Ishikawa (cell line): Measurements from ENCODE around the gene NAV3.

Experiments used
- CEBPB ChIP-seq: IDR thresholded peaks from 2 replicates; pipeline ENCODE4 v1.6.1; 2012
- EGR1 ChIP-seq: IDR thresholded peaks from 2 replicates; pipeline ENCODE4 v1.6.1; 2012
- EP300 ChIP-seq: IDR thresholded peaks from 2 replicates; pipeline ENCODE4 v1.6.1; 2012; ENCODE audit warnings: borderline replicate concordance
- FOXM1 ChIP-seq: IDR thresholded peaks from 2 replicates; pipeline ENCODE4 v1.6.1; 2012; ENCODE audit warnings: low read depth, borderline replicate concordance
- NFIC ChIP-seq: IDR thresholded peaks from 2 replicates; pipeline ENCODE4 v1.6.1; 2012
- RAD21 ChIP-seq: IDR thresholded peaks from 2 replicates; pipeline ENCODE4 v1.6.1; 2012; ENCODE audit warnings: low read depth
- TAF1 ChIP-seq: IDR thresholded peaks from 2 replicates; pipeline ENCODE4 v1.6.1; 2012; ENCODE audit warnings: low read depth, mild to moderate bottlenecking
- TCF12 ChIP-seq: IDR thresholded peaks from 2 replicates; pipeline ENCODE4 v1.6.1; 2012; ENCODE audit warnings: low read depth
- TEAD4 ChIP-seq: IDR thresholded peaks from 2 replicates; pipeline ENCODE4 v1.6.1; 2012
- YY1 ChIP-seq: IDR thresholded peaks from 2 replicates; pipeline ENCODE4 v1.6.1; 2012; ENCODE audit warnings: low read depth
- ZBTB7A ChIP-seq: IDR thresholded peaks from 2 replicates; pipeline ENCODE4 v1.6.1; 2012; ENCODE audit warnings: low read depth
- TF ChIP-seq, protein P1 (sequence below): IDR thresholded peaks from 2 replicates; pipeline ENCODE4 v1.6.1; 2012
- TF ChIP-seq, protein P2 (sequence below): IDR thresholded peaks from 2 replicates; pipeline ENCODE4 v1.6.1; 2012; ENCODE audit warnings: low read depth, mild to moderate bottlenecking
- TF ChIP-seq, protein P3 (sequence below): IDR thresholded peaks from 2 replicates; pipeline ENCODE4 v1.6.1; 2012

The NAV3 gene

DNA sequence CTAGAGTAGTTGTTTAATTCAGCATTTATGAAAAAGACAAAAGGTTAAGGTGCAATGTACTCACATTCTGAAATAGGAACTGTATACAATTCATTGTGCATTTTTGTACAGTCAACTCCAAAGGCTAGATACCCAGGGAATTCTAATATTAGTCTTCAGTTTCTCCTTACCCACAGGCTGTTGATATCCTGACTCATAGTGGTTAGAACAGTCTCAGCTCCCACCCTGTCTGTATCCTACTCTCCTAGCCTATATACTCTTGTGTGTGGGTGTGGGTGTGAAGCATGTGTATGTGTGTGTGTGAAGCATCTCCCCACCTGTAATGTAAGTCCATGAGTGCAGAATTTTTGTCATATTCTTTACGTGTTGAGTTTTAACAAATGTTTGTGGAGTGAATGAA, 229.5 kb downstream of the NAV3 start:
- TF ChIP-seq, protein P1, sequence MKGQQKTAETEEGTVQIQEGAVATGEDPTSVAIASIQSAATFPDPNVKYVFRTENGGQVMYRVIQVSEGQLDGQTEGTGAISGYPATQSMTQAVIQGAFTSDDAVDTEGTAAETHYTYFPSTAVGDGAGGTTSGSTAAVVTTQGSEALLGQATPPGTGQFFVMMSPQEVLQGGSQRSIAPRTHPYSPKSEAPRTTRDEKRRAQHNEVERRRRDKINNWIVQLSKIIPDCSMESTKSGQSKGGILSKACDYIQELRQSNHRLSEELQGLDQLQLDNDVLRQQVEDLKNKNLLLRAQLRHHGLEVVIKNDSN, result no peak
- TF ChIP-seq EGR1 (no peak), TCF12 (no peak)

DNA sequence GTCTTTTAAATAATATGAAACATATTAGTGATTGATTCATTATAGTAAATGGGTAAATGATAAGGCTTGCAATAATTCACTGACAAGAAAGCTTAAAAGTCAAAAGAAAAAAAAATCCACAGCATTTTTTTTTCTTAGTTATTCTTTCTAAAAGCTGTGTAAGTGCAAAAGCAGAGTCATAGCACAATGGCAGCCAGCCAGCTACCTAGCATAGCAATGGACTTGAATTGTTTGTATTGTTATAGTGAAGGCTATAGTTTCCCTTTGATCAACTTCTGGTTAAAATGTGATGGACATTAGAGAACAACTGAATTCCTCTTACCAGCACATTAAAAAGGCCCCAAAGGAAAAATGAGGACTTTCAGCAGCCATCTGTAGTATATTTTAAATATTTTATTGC, 232.1 kb downstream of the NAV3 start:
- TF ChIP-seq NFIC (peak; percentile 33; the same call in 1 of the 2 replicates), EP300 (no peak)

DNA sequence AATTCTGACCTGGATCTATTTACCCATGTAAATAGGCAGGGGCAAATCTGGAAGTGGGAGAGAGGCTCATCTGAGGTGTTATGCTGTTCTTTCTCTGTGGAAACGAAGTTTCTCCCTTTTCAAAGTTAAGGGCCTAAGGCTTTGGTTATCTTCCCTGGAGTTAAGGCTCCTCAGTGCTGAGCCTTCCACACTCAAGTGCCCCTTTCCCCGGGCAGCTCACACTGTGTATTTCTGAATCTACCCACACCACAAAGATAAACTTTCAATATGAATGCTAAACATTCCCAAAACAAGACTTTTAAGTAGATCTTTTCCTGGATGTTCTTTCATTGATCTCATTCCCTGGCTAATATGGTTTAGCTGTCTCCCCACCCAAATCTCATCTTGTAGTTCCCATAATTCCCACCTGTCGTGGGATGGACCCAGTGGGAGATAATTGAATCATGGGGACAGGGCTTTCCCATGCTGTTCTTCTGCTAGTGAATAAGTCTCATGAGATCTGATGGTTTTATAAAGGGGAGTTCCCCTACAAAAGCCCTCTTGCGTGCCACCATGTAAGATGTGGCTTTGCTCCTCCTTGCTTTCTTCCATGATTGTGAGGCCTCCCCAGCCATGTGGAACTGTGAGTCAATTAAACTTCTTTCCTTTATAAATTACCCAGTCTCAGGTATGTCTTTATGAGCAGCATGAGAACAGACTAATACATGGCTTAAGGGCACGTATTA, 251.1 kb downstream of the NAV3 start:
- TF ChIP-seq NFIC (no peak), YY1 (no peak), EP300 (no peak), TAF1 (no peak), CEBPB (no peak), TEAD4 (no peak), TCF12 (no peak), ZBTB7A (no peak), FOXM1 (no peak)
- TF ChIP-seq, protein P2, sequence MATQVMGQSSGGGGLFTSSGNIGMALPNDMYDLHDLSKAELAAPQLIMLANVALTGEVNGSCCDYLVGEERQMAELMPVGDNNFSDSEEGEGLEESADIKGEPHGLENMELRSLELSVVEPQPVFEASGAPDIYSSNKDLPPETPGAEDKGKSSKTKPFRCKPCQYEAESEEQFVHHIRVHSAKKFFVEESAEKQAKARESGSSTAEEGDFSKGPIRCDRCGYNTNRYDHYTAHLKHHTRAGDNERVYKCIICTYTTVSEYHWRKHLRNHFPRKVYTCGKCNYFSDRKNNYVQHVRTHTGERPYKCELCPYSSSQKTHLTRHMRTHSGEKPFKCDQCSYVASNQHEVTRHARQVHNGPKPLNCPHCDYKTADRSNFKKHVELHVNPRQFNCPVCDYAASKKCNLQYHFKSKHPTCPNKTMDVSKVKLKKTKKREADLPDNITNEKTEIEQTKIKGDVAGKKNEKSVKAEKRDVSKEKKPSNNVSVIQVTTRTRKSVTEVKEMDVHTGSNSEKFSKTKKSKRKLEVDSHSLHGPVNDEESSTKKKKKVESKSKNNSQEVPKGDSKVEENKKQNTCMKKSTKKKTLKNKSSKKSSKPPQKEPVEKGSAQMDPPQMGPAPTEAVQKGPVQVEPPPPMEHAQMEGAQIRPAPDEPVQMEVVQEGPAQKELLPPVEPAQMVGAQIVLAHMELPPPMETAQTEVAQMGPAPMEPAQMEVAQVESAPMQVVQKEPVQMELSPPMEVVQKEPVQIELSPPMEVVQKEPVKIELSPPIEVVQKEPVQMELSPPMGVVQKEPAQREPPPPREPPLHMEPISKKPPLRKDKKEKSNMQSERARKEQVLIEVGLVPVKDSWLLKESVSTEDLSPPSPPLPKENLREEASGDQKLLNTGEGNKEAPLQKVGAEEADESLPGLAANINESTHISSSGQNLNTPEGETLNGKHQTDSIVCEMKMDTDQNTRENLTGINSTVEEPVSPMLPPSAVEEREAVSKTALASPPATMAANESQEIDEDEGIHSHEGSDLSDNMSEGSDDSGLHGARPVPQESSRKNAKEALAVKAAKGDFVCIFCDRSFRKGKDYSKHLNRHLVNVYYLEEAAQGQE, result no peak
- TF ChIP-seq, protein P1, result no peak
- TF ChIP-seq, protein P3, sequence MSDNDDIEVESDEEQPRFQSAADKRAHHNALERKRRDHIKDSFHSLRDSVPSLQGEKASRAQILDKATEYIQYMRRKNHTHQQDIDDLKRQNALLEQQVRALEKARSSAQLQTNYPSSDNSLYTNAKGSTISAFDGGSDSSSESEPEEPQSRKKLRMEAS, result no peak

DNA sequence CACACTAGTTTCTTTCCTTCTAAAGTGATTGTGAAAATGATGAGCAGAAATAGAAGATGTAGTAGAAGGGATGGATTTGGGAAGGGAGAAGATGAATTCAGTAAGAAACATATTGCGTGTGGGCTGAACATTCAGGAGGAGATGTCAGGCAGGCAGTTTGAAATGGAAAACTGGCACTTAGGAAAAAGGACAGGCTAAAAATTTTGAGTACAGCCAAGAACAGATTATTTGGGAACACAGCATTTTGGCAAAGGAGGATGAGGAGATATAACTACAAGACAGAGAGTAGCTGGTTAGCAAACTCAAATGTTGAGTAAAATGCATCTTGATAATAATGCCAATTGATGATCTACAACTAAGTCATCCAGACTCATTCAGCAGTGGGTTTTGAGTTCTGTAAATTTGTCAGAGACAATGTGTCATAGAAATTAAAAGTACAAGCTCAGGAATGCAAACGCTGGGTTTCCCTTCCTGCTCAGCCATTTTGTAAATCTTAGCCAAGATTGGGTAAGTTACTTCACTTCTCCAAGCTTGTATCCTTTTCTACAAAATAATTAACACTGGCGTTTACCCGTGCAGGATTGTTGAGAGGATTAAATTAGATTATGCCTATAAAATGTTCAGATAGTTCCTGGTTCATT, 255.0 kb downstream of the NAV3 start:
- TF ChIP-seq ZBTB7A (no peak), RAD21 (no peak)

DNA sequence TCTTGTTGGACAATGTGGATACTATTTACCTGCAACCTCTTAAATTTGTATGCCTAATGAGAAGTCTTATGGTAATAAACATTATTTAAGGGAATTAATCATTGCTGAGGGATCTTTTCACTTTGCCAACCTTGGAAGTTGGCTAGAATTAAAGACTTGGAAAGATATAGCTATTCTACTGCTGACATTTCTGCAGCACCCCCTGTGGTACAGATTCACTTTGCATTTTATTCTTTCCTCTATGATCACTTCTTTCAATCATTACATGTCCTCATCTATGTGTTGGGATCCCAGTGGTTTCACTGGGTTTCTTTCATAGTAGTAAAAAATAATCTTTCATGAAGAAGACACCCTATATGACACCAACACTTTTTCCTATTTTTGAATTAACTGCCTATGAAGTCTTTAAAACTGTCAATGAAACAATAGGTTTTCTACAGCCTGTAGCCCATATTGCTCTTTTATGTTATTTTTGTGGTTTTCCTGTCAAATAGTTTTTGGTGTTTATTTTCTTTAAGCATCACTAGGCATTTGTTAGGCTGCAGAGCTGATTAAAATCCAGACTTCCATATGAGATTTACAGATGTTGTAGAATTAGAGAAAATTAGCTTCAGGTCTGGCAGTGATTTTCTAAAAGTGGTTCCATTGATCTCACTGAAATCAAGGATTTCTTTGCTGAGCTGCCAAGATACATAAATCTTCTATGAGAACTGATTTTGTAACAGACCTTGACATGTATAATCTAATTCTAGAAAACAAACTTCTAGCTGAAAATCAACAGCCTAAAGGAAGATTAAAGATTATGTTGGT, 256.1 kb downstream of the NAV3 start:
- TF ChIP-seq YY1 (no peak), TEAD4 (no peak), TAF1 (no peak), FOXM1 (no peak), NFIC (no peak)
- TF ChIP-seq, protein P3, result no peak

DNA sequence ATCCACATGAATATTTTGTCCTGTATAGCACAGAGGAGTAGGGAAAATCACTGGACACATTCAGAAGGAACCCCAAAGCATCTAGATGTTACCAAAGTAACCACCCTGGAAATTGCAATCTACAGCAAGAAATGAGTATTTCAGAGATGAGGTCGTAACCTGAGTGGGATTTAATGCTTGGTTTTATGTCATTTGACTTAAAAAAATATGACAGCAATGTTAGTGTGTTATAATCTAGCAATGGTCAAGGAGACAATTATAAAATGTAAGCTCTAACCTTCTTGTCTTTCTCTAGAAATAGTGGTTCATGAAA, 256.6 kb downstream of the NAV3 start:
- TF ChIP-seq TAF1, result no peak
- TF ChIP-seq, protein P1, result no peak
- no peak for TF ChIP-seq FOXM1
- TF ChIP-seq YY1, result no peak
- TF ChIP-seq NFIC, result no peak
- no peak for TF ChIP-seq CEBPB
- no peak for TF ChIP-seq RAD21
- TF ChIP-seq EP300, result no peak
- TF ChIP-seq, protein P2, result no peak
- no peak for TF ChIP-seq TCF12
